Activated CD8-positive, alpha-beta memory T cell treated with anti-CD3 and anti-CD28 coated beads for 48 hours (primary cell): ENCODE data around the gene ZNF582.
A peak's percentile ranks its signal among the peaks of the same experiment; 100 is the strongest.

ENCODE experiments used
- DNase-seq, 3 experiments: peaks; one replicate each; pipeline ENCODE4 v3.0.0-alpha.2; 2020; ENCODE audit warnings: low read depth in 2 of 3, low spot score in 2 of 3

The ZNF582 gene

GRCh38 chr19:56393119-56394012, at the start of gene ZNF582:
TSS of gene ZNF582 (minus strand) at chr19:56393534. CDS start at chr19:56391752, 1,782 bp downstream.
- DNase-seq = peak; percentile 63 to 73 (median 63)

- DNase-seq = no peak
Observed at GRCh38 chr19:56441206-56441792, 48.0 kb upstream of the ZNF582 start.

GRCh38 chr19:56423985-56424353, 30.6 kb upstream of the ZNF582 start:
- no peak for DNase-seq

- no peak for DNase-seq
Observed at GRCh38 chr19:56423276-56423984, 30.1 kb upstream of the ZNF582 start.

GRCh38 chr19:56405062-56405461, 11.7 kb upstream of the ZNF582 start:
- no peak for DNase-seq

- no peak for DNase-seq
Observed at GRCh38 chr19:56404705-56405056, 11.3 kb upstream of the ZNF582 start.

- DNase-seq = peak; percentile 71 to 82 (median 75)
Observed at GRCh38 chr19:56403764-56404704, 10.7 kb upstream of the ZNF582 start, which contains the start of gene ZNF583. TSS of gene ZNF583 (plus strand) at chr19:56404332. CDS start at chr19:56407115, 2,783 bp downstream.

GRCh38 chr19:56403261-56403660, 9.9 kb upstream of the ZNF582 start:
- no peak for DNase-seq

- DNase-seq = no peak
Observed at GRCh38 chr19:56400485-56400884, 7.2 kb upstream of the ZNF582 start.

- no peak for DNase-seq
Observed at GRCh38 chr19:56398809-56399208, 5.5 kb upstream of the ZNF582 start.

GRCh38 chr19:56383826-56384605, 9.3 kb downstream of the ZNF582 start:
- no peak for DNase-seq

GRCh38 chr19:56377105-56377924, 16.0 kb downstream of the ZNF582 start:
- no peak for DNase-seq

GRCh38 chr19:56372281-56372680, 21.1 kb downstream of the ZNF582 start:
- no peak for DNase-seq

- no peak for DNase-seq
Observed at GRCh38 chr19:56369886-56370676, 23.3 kb downstream of the ZNF582 start.

GRCh38 chr19:56367829-56368711, 25.3 kb downstream of the ZNF582 start:
- peak; percentile 42 to 62 (median 53) for DNase-seq

GRCh38 chr19:56360841-56361240, 32.5 kb downstream of the ZNF582 start:
- DNase-seq = no peak

GRCh38 chr19:56356944-56357343, 36.4 kb downstream of the ZNF582 start:
- no peak for DNase-seq
